Measurements from ENCODE around the gene CDCA7L.

CDCA7L gene

DNA sequence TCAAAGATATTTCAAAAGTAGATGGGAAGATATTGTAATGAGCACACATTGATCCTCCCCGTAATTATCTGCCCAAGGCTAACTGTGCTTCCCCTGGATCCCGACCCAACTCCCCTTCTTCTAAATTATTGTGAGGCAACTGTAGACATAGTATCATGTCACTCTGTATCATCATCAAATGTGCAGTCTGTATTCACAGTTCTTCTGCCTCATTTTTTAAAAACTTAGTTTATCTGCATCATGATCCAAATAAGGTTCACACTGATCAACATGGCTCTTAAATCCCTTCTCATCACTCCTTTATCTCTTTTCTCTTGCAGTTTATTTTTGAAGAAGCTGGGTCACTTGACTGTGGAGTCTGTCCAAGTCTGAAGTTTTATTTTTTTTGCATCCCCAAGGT, 27.5 kb downstream of the CDCA7L start:
- no peak overlapping the region for H3K4me3 ChIP-seq (ENCODE audit: low read length)
- no peak for DNase-seq (ENCODE audit: low read depth)
- TF ChIP-seq CTCF (conservative IDR thresholded peaks at IDR 0.05; ENCODE audit: low read length), result no peak

GRCh38 chr7:21916629-21917028, 29.1 kb downstream of the CDCA7L start:
- DNase-seq (ENCODE audit: low read depth), result no peak
- TF ChIP-seq CTCF (conservative IDR thresholded peaks at IDR 0.05; ENCODE audit: low read length), result no peak
- no peak overlapping the region for H3K4me3 ChIP-seq (ENCODE audit: low read length)

- TF ChIP-seq CTCF (conservative IDR thresholded peaks at IDR 0.05; ENCODE audit: low read length), result no peak
These were observed 29.5 kb downstream of the CDCA7L start for GRCh38 chr7:21916176-21916575.

DNA sequence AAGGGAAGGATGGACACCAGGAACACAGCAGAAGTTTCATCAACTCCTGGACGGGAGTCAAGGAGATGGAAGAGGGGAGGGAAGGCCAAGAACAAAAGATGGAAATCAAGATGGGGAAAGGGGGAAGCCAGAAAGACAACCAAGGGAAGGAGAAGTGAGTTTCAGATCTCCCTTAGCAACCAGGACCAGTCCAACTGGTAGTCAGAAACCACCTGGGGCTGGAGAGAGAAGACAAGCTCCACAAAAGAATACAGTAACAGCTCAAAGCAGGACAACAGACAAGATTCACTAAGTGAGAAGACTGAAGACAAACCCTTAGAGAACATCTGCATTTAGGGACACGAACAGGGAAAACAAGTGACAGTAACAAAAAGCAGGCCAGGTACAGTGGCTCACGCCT, 30.6 kb downstream of the CDCA7L start:
- DNase-seq (ENCODE audit: low read depth), result no peak
- no peak overlapping the region for H3K4me3 ChIP-seq (ENCODE audit: low read length)
- TF ChIP-seq CTCF (conservative IDR thresholded peaks at IDR 0.05; ENCODE audit: low read length), result no peak

More at GRCh38 chr7:21916176-21916575, 29.5 kb downstream of the CDCA7L start:
- DNase-seq (ENCODE audit: low read depth), result no peak
- no peak overlapping the region for H3K4me3 ChIP-seq (ENCODE audit: low read length)

DNA sequence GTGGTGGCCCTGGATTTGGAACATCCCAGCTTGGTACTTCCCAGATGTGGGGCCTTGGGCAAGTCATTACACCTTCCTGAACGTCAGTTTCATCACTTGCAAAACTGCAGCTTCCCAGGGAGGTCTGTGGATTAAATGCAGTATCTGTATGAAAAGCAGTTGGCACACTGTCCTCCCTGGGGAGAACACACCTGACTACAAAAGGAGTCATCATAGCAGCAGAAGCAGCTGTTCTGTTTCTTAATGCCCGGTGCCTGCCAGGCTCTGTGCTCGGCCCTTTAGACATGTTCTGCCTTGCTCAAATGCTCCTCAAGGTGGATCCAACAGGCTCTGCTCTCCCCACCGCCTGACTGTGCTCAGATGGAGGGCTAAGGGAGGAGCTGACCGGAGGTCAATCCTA, 31.0 kb downstream of the CDCA7L start:
- DNase-seq (ENCODE audit: low read depth), result no peak
- no peak overlapping the region for H3K4me3 ChIP-seq (ENCODE audit: low read length)
- no peak for TF ChIP-seq CTCF (conservative IDR thresholded peaks at IDR 0.05; ENCODE audit: low read length)

DNA sequence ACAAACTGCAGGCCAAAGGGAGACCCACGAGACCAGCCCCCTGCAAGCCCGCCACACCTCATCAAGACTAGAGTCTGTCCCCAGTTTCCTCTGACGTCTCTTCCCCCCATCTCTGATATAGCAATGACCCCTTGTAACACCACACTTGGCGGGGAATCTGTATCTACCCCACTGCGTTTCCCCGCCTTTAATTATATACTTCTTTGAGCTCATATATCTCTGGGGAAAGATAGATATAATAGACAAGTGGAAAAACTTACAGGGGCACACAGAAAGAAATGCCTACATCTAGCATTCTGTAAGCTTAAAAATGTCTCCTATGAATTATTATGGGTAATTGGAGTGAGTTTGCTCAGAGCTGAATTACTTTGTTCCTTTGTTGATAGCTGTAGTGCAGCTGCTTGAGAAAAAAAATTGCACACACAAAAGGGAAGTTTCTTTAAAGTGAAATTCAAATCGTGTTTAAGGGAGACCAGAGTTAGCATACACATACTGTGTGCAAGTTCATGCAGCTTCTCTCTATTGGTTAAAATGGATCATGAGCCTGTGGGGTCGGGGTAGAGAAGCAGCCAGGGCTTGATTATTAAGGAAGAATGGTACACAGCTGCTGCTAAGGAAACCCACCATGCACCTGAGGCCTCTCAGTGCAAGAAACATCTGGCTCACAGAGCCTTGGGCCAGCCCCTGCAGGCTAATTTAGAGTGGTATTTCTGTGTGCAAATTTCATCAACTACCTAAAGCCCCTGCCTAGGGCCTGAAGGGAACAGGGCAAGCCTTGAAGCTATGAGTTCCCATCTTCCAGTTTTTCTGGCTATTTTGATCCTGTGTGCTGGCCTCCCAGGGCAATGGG, 32.5 kb downstream of the CDCA7L start:
- DNase-seq (ENCODE audit: low read depth), result no peak
- no peak for TF ChIP-seq CTCF (conservative IDR thresholded peaks at IDR 0.05; ENCODE audit: low read length)

DNA sequence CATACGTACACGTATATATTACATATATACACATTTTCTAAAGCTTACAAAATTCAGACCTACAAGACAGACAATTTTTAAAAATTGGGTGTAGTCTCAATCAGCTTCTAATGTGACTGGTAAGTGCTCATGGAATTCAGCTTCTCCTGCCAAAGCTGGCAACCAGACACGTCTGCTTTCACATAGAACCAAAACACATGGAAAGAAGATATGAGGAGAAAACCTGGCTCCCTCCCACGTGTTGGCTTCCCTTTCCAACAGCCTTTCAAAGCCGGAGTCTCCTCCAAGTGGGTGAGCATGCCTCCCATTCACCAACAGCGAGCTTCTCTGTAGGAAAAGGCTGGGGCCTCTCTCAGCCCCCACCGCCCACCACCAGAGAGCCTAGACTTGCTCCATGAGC, 33.4 kb downstream of the CDCA7L start:
- H3K4me3 ChIP-seq (ENCODE audit: low read length), result no peak overlapping the region
- peak; percentile 94 for DNase-seq (ENCODE audit: low read depth)
- TF ChIP-seq CTCF (conservative IDR thresholded peaks at IDR 0.05; ENCODE audit: low read length), result no peak

More for the DNA sequence above, 32.5 kb downstream of the CDCA7L start:
- H3K4me3 ChIP-seq (ENCODE audit: low read length), result no peak overlapping the region

Data from AG10803 (cell line).